Fibroblast of pulmonary artery (primary cell): ENCODE measurements around the gene IGF2R.
"Not testable (repeated sequence)": the region's sequence is repeated elsewhere in the genome, so short reads cannot be mapped to it uniquely, and the experiment has no call there.

ENCODE experiments used
- DNase-seq: peaks from one replicate; pipeline ENCODE4 v3.0.0-alpha.2; 2010; ENCODE audit warnings: low read depth
- H3K4me3 ChIP-seq: replicated peaks from 2 replicates; pipeline ENCODE4 v1.5.1; 2011; ENCODE audit warnings: low read depth, mild to moderate bottlenecking, control low read depth, low read length, moderate library complexity
- CTCF ChIP-seq: IDR thresholded peaks from 2 replicates; pipeline ENCODE4 v1.5.1; 2011; ENCODE audit warnings: mild to moderate bottlenecking, control low read depth, low read length, inconsistent platforms; ENCODE audit errors: missing control alignments

Gene IGF2R

GRCh38 chr6:160137130-160137988 is 168.5 kb downstream of the IGF2R start:
- no peak for DNase-seq
- H3K4me3 ChIP-seq = no peak overlapping the region
- TF ChIP-seq CTCF = no peak

- H3K4me3 ChIP-seq = no peak overlapping the region
- peak; percentile 78 for TF ChIP-seq CTCF
- peak; percentile 84 for DNase-seq
Observed at GRCh38 chr6:160137989-160138835, 169.3 kb downstream of the IGF2R start.

GRCh38 chr6:160138839-160139419 is 170.0 kb downstream of the IGF2R start:
- no peak for DNase-seq
- no peak for TF ChIP-seq CTCF
- H3K4me3 ChIP-seq = no peak overlapping the region

GRCh38 chr6:160139420-160139851 is 170.6 kb downstream of the IGF2R start:
- H3K4me3 ChIP-seq = no peak overlapping the region
- no peak for TF ChIP-seq CTCF
- peak; percentile 90 for DNase-seq

- H3K4me3 ChIP-seq, DNase-seq: not testable (repeated sequence)
Observed at GRCh38 chr6:160140493-160140892, 171.6 kb downstream of the IGF2R start.

GRCh38 chr6:160141001-160141726 is 172.3 kb downstream of the IGF2R start:
- H3K4me3 ChIP-seq = no peak overlapping the region
- TF ChIP-seq CTCF = no peak
- peak; percentile 70 for DNase-seq
